Psoas muscle (tissue), 8 donors: ENCODE data around the gene L3MBTL1. TPM values are rescaled to one million over a fixed set of nuclear protein-coding genes. Genes with fewer than 3 reads are reported as not detected.

Experiments used
- ATAC-seq, 4 donors: fragments of 200-7000 bp; cut with Tn5 transposase; one replicate each; pipeline ENCODE4 v1.9.1; 2020; ENCODE audit warnings: moderate library complexity in 3 of 4, mild to moderate bottlenecking in 2 of 4
- DNase-seq, 2 donors: peaks; one replicate each; pipeline ENCODE4 v3.0.0-alpha.2; 2020
- H3K27ac ChIP-seq: fragments of 200-600 bp; one replicate; pipeline ENCODE4 v1.8.0; 2022
- H3K27me3 ChIP-seq, 3 donors: fragments of 200-600 bp in 1 of 3; one replicate each; pipeline versions ENCODE4 v1.6.1 to v1.8.0; 2013 to 2022; ENCODE audit warnings: low read length in 2 of 3, mild to moderate bottlenecking in 2 of 3, moderate library complexity in 1 of 3; ENCODE audit not compliant: insufficient read depth in 3 of 3
- H3K36me3 ChIP-seq, 2 donors: fragments of 200-600 bp in 1 of 2; one replicate each; pipeline versions ENCODE4 v1.6.1 to v1.8.0; 2013 to 2022; ENCODE audit warnings: low read depth in 1 of 2, mild to moderate bottlenecking in 1 of 2, moderate library complexity in 1 of 2; ENCODE audit not compliant: insufficient read depth in 1 of 2
- H3K4me1 ChIP-seq: fragments of 200-600 bp; one replicate; pipeline ENCODE4 v1.8.0; 2022
- H3K4me3 ChIP-seq: fragments of 200-600 bp; one replicate; pipeline ENCODE4 v1.8.0; 2022; ENCODE audit warnings: mild to moderate bottlenecking
- H3K9me3 ChIP-seq: fragments of 200-600 bp; one replicate; pipeline ENCODE4 v1.8.0; 2022
- CTCF ChIP-seq: fragments of 200-600 bp; IDR thresholded peaks from one replicate; pipeline ENCODE4 v1.8.0; 2022; ENCODE audit warnings: antibody characterized with exemption
- WGBS, 3 donors: extraction: QIAGEN DNeasy Blood & Tissue Kit; methylation state at CpG; one replicate each; pipeline versions ENCODE4 v1.1.6 to v1.1.7; 2013; 5-methylcytosine and 5-hydroxymethylcytosine counted together
- intact Hi-C, 2 donors: fragments of 100-400 bp; cut with DNase I; formaldehyde crosslinking; loops; one replicate each; pipeline versions ENCODE4 v1.11.0 to v1.14.2; 2022
- polyA plus RNA-seq, 3 donors: library from polyadenylated mRNA; stranded (reverse); fragments of 200-250 nt; gene quantifications; one replicate each; pipeline ENCODE4 v1.2.3, GENCODE V29; 2013
- total RNA-seq, 4 donors: library from RNA; stranded (reverse); fragmentation: NEBNext Ultra II Directional in 2 of 4; extraction: Animal tissue kit (Norgen Biotek cat#: 25700) in 2 of 4; gene quantifications; one replicate each; pipeline versions ENCODE4 v1.2.1 to v1.2.4, GENCODE V29; 2021 to 2023
- donor health status: healthy with polysubstance abuse.
- donor health status: DM: no; HTN: no; CAD: no; lungs with moderate emphysema.
- donor health status: Bipolar disorder and iron deficiency.
- donor health status: healthy.
- donor health status: DM: yes; HTN: yes; CAD: no.
- donor health status: DM: no; HTN: no; CAD: no.
- donor health status: DM: no; HTN: no; CAD: no.
- donor health status: DM: yes; HTN: yes; CAD: no.

The L3MBTL1 gene
- total and polyA plus RNA-seq, 7 donors, result 0.82 to 4.3 (median 3.2) TPM

- no peak overlapping the region for H3K27ac ChIP-seq
Observed at GRCh38 chr20:43579861-43580793, 72.6 kb downstream of the L3MBTL1 start.

GRCh38 chr20:43583133-43583864 is 75.8 kb downstream of the L3MBTL1 start:
- Histone ChIP-seq H3K27ac (no peak overlapping the region), H3K27me3 (no peaks in the 10 kb centered on the region), H3K4me3 (no peak overlapping the region), H3K9me3 (no peaks in the 10 kb centered on the region), H3K36me3 (no peaks in the 10 kb centered on the region), H3K4me1 (no peaks in the 10 kb centered on the region)
- TF ChIP-seq CTCF, result no peak
- WGBS, 3 donors, result 78 to 82% (median 79%) methylated on average over 7 of the region's 7 CpGs
- ATAC-seq (no peak), DNase-seq (no peak)
- intact Hi-C loops, result no loop called here

More at GRCh38 chr20:43579861-43580793, 72.6 kb downstream of the L3MBTL1 start:
- WGBS, 3 donors, result 66 to 75% (median 73%) methylated on average over 7 of the region's 7 CpGs
- intact Hi-C loops, result no loop called here
- H3K4me3 ChIP-seq, result no peak overlapping the region
- DNase-seq (no peak), ATAC-seq (no peak)
- H3K9me3 ChIP-seq, result no peaks in the 10 kb centered on the region
- no peaks in the 10 kb centered on the region for H3K36me3 ChIP-seq
- H3K27me3 ChIP-seq, result no peaks in the 10 kb centered on the region
- no peak for TF ChIP-seq CTCF
- H3K4me1 ChIP-seq, result no peaks in the 10 kb centered on the region

GRCh38 chr20:43583982-43584432 is 76.5 kb downstream of the L3MBTL1 start:
- Histone ChIP-seq H3K4me3 (no peak overlapping the region), H3K4me1 (no peaks in the 10 kb centered on the region), H3K36me3 (no peaks in the 10 kb centered on the region), H3K27me3 (no peaks in the 10 kb centered on the region), H3K9me3 (no peaks in the 10 kb centered on the region), H3K27ac (no peak overlapping the region)
- 31 to 55% (median 31%) methylated on average over 2 of the region's 2 CpGs for WGBS, 3 donors
- TF ChIP-seq CTCF, result no peak
- intact Hi-C loops, result no loop called here
- ATAC-seq (peak in 2 of 4 donors; percentile 37 to 49), DNase-seq (peak in 1 of 2 donors; percentile 54)

GRCh38 chr20:43584448-43585136 is 77.1 kb downstream of the L3MBTL1 start:
- no peak for TF ChIP-seq CTCF
- Histone ChIP-seq H3K36me3 (no peaks in the 10 kb centered on the region), H3K27ac (no peak overlapping the region), H3K9me3 (no peaks in the 10 kb centered on the region), H3K27me3 (no peaks in the 10 kb centered on the region), H3K4me1 (no peaks in the 10 kb centered on the region), H3K4me3 (no peak overlapping the region)
- intact Hi-C loops, result no loop called here
- 56 to 65% (median 61%) methylated on average over 7 of the region's 7 CpGs for WGBS, 3 donors
- no peak for DNase-seq
- ATAC-seq, result no peak
